ENCODE measurements around the gene IL25.
"Not testable (repeated sequence)": the region's sequence is repeated elsewhere in the genome, so short reads cannot be mapped to it uniquely, and the experiment has no call there.

The IL25 gene

GRCh38 chr14:23372509-23372908 lies at the start of gene IL25:
Gene IL25, plus strand, starts transcription at chr14:23372809.
- H3K27ac Mint-ChIP-seq: no peak within 1 kb of the TSS
- intact Hi-C loops (cut with micrococcal nuclease): no loop called here
- no peaks in the 10 kb centered on the region for H3K4me1 Mint-ChIP-seq (ENCODE audit: low read depth)
- peaks cover 19% of the 10 kb centered on the region for H3K27me3 Mint-ChIP-seq
- H3K9me3 Mint-ChIP-seq: no peaks in the 10 kb centered on the region
- H3K36me3 Mint-ChIP-seq (ENCODE audit: low read depth): no peaks in the 10 kb centered on the region
- no peak within 1 kb of the TSS for H3K4me3 Mint-ChIP-seq

- Mint-ChIP-seq H3K27ac (no peak overlapping the region), H3K4me3 (no peak overlapping the region), H3K4me1 (ENCODE audit: low read depth) (peaks cover 46% of the 10 kb centered on the region), H3K27me3 (no peaks in the 10 kb centered on the region), H3K36me3 (ENCODE audit: low read depth) (peaks cover 64% of the 10 kb centered on the region), H3K9me3 (no peaks in the 10 kb centered on the region)
- intact Hi-C loops (cut with micrococcal nuclease): loop anchor here (5.0 to 10.0 kb wide), 2 partner anchors 59 to 243 kb away; partner anchors contain the start of gene AP1G2
Measured at GRCh38 chr14:23323838-23324454, 48.7 kb upstream of the IL25 start.

GRCh38 chr14:23324455-23324846 lies 48.2 kb upstream of the IL25 start:
- intact Hi-C loops (cut with micrococcal nuclease): loop anchor here (5.0 to 10.0 kb wide), 2 partner anchors 60 to 243 kb away; partner anchors contain the start of gene AP1G2
- peaks cover 59% of the 10 kb centered on the region for H3K36me3 Mint-ChIP-seq (ENCODE audit: low read depth)
- no peak overlapping the region for H3K4me3 Mint-ChIP-seq
- H3K27me3 Mint-ChIP-seq: no peaks in the 10 kb centered on the region
- H3K4me1 Mint-ChIP-seq (ENCODE audit: low read depth): peaks cover 45% of the 10 kb centered on the region
- no peaks in the 10 kb centered on the region for H3K9me3 Mint-ChIP-seq
- no peak overlapping the region for H3K27ac Mint-ChIP-seq

- Mint-ChIP-seq H3K4me3 (no peak overlapping the region), H3K27ac (no peak overlapping the region), H3K27me3 (no peaks in the 10 kb centered on the region), H3K9me3 (no peaks in the 10 kb centered on the region), H3K36me3 (ENCODE audit: low read depth) (peaks cover 53% of the 10 kb centered on the region), H3K4me1 (ENCODE audit: low read depth) (peaks cover 40% of the 10 kb centered on the region)
- intact Hi-C loops (cut with micrococcal nuclease): loop anchor here (5.0 to 10.0 kb wide), 2 partner anchors 60 to 242 kb away; partner anchors contain the start of gene AP1G2
Measured at GRCh38 chr14:23324993-23325392, 47.6 kb upstream of the IL25 start.

DNA sequence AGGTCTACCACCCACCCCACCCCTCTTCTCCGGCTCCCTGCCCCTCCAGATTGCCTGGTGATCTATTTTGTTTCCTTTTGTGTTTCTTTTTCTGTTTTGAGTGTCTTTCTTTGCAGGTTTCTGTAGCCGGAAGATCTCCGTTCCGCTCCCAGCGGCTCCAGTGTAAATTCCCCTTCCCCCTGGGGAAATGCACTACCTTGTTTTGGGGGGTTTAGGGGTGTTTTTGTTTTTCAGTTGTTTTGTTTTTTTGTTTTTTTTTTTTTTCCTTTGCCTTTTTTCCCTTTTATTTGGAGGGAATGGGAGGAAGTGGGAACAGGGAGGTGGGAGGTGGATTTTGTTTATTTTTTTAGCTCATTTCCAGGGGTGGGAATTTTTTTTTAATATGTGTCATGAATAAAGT lies 46.9 kb upstream of the IL25 start:
- intact Hi-C loops (cut with micrococcal nuclease): loop anchor here (2.0 to 10.0 kb wide), 2 partner anchors 55 to 61 kb away; no protein-coding TSS in a partner anchor
- H3K27me3 Mint-ChIP-seq, H3K27ac Mint-ChIP-seq, H3K9me3 Mint-ChIP-seq, H3K4me3 Mint-ChIP-seq: not testable (repeated sequence)
- Mint-ChIP-seq H3K36me3 (ENCODE audit: low read depth) (peaks cover 47% of the 10 kb centered on the region), H3K4me1 (ENCODE audit: low read depth) (peaks cover 32% of the 10 kb centered on the region)

DNA sequence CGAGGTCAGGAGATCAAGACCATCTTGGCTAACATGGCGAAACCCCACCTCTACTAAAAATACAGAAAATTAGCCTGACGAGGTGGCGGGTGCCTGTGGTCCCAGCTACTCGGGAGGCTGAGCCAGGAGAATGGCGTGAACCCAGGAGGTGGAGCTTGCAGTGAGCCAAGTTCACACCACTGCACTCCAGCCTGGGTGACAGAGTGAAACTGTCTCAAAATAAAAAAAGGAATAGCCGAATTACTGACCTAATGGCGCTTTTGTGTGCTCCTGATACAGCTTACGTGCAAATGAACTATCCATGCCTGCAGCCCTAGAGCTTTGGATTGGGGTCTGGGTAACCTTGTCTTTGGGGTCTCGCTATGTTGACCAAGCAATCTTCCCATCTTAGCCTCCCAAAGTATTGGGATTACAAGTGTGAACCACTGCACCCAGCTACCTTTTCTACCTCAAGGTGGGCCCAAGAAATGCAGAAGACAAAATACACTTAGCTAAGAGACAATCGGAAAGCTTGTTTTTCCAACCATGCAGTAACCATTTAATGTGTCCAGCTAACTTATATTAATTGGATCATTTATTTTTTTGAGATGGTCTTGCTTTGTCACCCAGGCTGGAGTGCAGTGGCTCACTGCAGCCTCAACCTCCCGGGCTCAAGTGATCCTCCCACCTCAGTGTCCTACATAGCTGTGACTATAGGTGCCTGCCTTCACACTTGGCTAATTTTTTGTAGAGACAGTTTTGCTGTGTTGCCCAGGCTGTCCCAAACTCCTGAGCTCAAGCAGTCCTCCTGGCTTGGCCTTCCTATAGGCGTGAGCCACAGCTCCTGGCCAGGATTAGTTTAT lies 45.9 kb upstream of the IL25 start:
- no peak overlapping the region for H3K27ac Mint-ChIP-seq
- peaks cover 47% of the 10 kb centered on the region for H3K36me3 Mint-ChIP-seq (ENCODE audit: low read depth)
- intact Hi-C loops (cut with micrococcal nuclease): loop anchor here (2.0 to 10.0 kb wide), 2 partner anchors 54 to 62 kb away; no protein-coding TSS in a partner anchor
- H3K4me1 Mint-ChIP-seq (ENCODE audit: low read depth): peaks cover 31% of the 10 kb centered on the region
- no peaks in the 10 kb centered on the region for H3K27me3 Mint-ChIP-seq
- no peak overlapping the region for H3K4me3 Mint-ChIP-seq
- no peaks in the 10 kb centered on the region for H3K9me3 Mint-ChIP-seq

DNA sequence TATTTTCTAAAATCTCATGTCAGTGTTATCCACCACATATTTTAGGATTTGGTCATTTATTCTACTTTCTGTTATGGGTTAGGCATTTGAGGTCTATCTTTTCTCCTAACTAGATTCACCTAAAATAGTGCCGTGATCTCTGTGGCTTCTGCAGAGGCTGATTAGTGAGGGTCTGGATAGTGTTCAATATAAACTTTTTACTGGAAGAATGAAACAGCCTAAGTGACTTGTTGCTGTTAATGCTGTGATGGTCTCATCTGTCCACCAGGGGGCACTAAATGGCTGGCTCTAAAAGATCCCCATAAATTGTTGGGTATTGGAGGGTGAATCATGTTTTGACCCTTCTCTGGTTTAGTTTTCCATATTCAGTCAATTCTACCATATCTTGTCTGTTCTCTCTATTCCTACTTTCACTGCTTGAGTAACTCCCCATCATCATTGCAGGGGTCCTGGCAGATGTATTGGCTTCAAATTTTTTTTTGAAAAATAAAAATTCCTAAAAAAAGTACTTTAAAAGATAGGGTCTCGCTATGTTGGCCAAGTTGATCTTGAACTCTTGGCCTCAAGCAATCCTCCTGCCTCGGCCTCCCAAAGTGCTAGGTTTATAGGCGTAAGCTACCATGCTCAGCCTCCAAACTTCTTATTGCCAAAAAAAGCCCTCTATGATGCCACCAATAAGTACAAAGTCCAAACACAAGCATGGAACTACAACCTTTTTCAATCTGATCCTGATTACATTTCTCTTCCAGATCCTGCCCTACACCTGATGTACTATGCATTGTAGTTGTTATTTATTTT lies 44.5 kb upstream of the IL25 start:
- intact Hi-C loops (cut with micrococcal nuclease): loop anchor here (2.0 to 10.0 kb wide), 2 partner anchors 53 to 63 kb away; no protein-coding TSS in a partner anchor
- H3K36me3 Mint-ChIP-seq (ENCODE audit: low read depth): peaks cover 33% of the 10 kb centered on the region
- no peak overlapping the region for H3K4me3 Mint-ChIP-seq

DNA sequence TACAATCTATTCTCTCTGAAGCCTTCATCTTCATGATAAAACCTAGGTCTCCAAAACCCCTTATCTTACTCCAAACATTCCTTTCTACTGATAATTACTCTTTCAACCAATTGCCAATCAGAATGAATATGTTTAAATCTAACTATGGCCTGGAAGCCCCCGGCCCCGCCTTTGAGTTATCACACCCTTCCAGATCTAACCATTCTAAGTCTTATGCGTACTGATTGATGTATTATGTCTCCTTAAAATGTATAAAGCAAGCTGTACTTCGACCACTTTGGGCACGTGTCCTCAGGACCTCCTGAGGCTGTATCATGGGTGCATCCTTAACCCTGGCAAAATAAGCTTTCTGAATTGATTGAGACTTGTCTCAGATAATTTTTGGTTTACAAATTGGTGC lies 37.0 kb upstream of the IL25 start:
- Mint-ChIP-seq H3K4me3 (no peak overlapping the region), H3K27ac (no peak overlapping the region), H3K27me3 (peaks cover 10% of the 10 kb centered on the region), H3K36me3 (ENCODE audit: low read depth) (no peaks in the 10 kb centered on the region), H3K9me3 (no peaks in the 10 kb centered on the region), H3K4me1 (ENCODE audit: low read depth) (no peaks in the 10 kb centered on the region)
- intact Hi-C loops (cut with micrococcal nuclease): no loop called here

More for the DNA sequence above, 44.5 kb upstream of the IL25 start:
- H3K27me3 Mint-ChIP-seq: peaks cover 3% of the 10 kb centered on the region
- H3K27ac Mint-ChIP-seq: no peak overlapping the region
- peaks cover 20% of the 10 kb centered on the region for H3K4me1 Mint-ChIP-seq (ENCODE audit: low read depth)
- H3K9me3 Mint-ChIP-seq: no peaks in the 10 kb centered on the region

GRCh38 chr14:23339506-23340268 lies 32.9 kb upstream of the IL25 start:
- H3K36me3 Mint-ChIP-seq (ENCODE audit: low read depth): no peaks in the 10 kb centered on the region
- H3K9me3 Mint-ChIP-seq: no peaks in the 10 kb centered on the region
- no peak overlapping the region for H3K4me3 Mint-ChIP-seq
- H3K27me3 Mint-ChIP-seq: peaks cover 13% of the 10 kb centered on the region
- intact Hi-C loops (cut with micrococcal nuclease): no loop called here
- no peaks in the 10 kb centered on the region for H3K4me1 Mint-ChIP-seq (ENCODE audit: low read depth)
- no peak overlapping the region for H3K27ac Mint-ChIP-seq

- Mint-ChIP-seq H3K4me1 (ENCODE audit: low read depth) (no peaks in the 10 kb centered on the region), H3K9me3 (no peaks in the 10 kb centered on the region), H3K27ac (no peak overlapping the region), H3K36me3 (ENCODE audit: low read depth) (no peaks in the 10 kb centered on the region), H3K27me3 (peaks cover 10% of the 10 kb centered on the region), H3K4me3 (no peak overlapping the region)
- intact Hi-C loops (cut with micrococcal nuclease): no loop called here
Measured at GRCh38 chr14:23344481-23344880, 28.1 kb upstream of the IL25 start.

DNA sequence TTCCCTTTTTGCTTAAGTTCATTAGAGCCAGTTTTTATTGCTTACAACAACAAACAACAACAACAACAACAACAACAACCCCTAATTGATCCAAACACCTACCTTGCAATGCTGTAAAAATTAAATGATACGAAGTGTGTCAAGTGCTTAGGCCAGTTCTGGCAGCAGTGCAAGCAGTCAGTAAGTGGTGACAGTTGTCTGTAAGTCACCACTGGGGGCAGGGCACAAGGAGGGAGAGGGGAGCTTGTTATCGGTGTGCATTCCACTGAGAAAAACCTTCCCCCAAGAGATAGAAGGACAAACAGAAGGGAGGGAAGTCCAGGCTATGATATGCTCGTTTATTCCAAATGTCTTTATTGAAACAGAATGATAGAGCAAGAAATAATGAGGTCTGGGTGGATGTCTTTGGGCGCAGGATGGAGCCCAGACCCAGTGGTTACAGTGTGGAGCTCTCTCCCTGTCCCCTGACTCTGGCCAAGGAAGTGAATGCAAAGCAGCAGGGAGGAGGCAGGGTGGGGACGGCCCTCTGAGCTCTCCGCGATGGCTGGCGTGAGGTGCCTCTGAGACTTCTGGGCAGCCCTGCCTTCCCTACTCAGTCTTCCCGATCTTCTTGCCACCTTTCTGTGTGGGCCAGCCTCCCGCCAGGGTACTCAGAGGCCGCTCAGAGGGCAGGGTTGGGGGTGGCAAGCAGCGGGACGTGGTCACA lies 26.5 kb upstream of the IL25 start:
- H3K27me3 Mint-ChIP-seq: peaks cover 23% of the 10 kb centered on the region
- intact Hi-C loops (cut with micrococcal nuclease): no loop called here
- no peaks in the 10 kb centered on the region for H3K36me3 Mint-ChIP-seq (ENCODE audit: low read depth)
- no peak overlapping the region for H3K27ac Mint-ChIP-seq
- no peaks in the 10 kb centered on the region for H3K4me1 Mint-ChIP-seq (ENCODE audit: low read depth)
- H3K4me3 Mint-ChIP-seq: no peak overlapping the region
- no peaks in the 10 kb centered on the region for H3K9me3 Mint-ChIP-seq

DNA sequence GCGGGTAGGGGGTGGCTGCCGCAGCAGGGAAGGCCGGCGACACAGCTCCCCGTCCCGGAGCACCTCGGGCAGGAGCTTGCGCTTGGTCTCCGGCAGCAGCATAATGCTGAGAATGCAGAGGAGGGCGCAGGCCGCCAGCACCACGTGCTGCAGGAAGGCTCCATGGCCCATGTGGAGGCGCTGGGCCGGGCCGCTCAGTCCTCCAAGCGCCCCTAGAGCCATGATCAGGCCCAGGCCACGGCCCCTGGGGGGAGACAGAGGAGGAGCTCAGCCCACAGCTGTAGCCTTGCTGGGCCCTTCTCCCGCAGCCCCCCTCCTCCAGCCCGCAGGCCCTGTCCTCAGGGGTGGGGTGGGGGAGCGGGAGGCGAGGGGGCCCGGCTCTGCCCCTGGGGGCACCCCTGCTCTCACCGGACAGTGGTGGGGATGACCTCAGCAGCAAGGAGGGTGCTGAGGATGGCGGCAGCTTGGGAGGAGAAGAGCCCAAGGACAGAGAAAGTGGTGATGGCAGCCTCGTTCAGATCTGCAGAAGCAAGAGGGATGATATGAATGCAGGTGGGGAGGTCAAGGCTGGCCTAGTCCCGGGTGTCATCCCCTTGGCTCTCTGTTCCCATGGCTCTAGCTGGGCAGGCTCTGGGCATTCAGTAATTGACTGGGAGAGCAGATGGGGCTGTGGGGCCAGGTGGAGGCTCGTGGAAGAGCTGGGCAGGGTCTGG lies 25.8 kb upstream of the IL25 start:
- Mint-ChIP-seq H3K4me1 (ENCODE audit: low read depth) (no peaks in the 10 kb centered on the region), H3K27ac (no peak overlapping the region), H3K9me3 (no peaks in the 10 kb centered on the region)

More for the DNA sequence above, 25.8 kb upstream of the IL25 start:
- H3K4me3 Mint-ChIP-seq: no peak overlapping the region
- no peaks in the 10 kb centered on the region for H3K36me3 Mint-ChIP-seq (ENCODE audit: low read depth)
- intact Hi-C loops (cut with micrococcal nuclease): no loop called here
- H3K27me3 Mint-ChIP-seq: peaks cover 28% of the 10 kb centered on the region

Data from dendritic cell treated with granulocyte-macrophage colony-stimulating factor and Interleukin-4, amounts not matched to agents 40 ng/mL and 50 ng/mL, for 4 days (primary cell).